HG03460 (cell line): ENCODE results near the gene INO80C.

Source experiments
- ATAC-seq: cut with Tn5 transposase; IDR thresholded peaks from one replicate; pipeline ENCODE4 v1.9.1; 2021; ENCODE audit not compliant: unreplicated experiment

INO80C gene

GRCh38 chr18:35435401-35435800 lies 62.4 kb downstream of the INO80C start:
- ATAC-seq, result no peak

GRCh38 chr18:35432565-35433001 lies 65.2 kb downstream of the INO80C start:
- ATAC-seq, result no peak

GRCh38 chr18:35431374-35431741 lies 66.4 kb downstream of the INO80C start:
- no peak for ATAC-seq

GRCh38 chr18:35430721-35431373 lies 66.9 kb downstream of the INO80C start:
- no peak for ATAC-seq

GRCh38 chr18:35426786-35427185 lies 71.0 kb downstream of the INO80C start:
- no peak for ATAC-seq

GRCh38 chr18:35424356-35424755 lies 73.4 kb downstream of the INO80C start:
- ATAC-seq, result no peak

- ATAC-seq, result no peak
Observed at GRCh38 chr18:35422237-35422636, 75.5 kb downstream of the INO80C start.

GRCh38 chr18:35418610-35419009 lies 79.2 kb downstream of the INO80C start:
- ATAC-seq, result no peak
